HFFc6 (cell line): ENCODE results near the gene QRSL1. TPM values are rescaled to one million over a fixed set of nuclear protein-coding genes. Genes with fewer than 3 reads are reported as not detected.

Source experiments
- DNase-seq: peaks from one replicate; pipeline ENCODE4 v3.0.0-alpha.2; 2018
- H3K27ac Mint-ChIP-seq: 2 replicates; pipeline ENCODE4 v1.8.0; 2020; ENCODE audit warnings: mild to moderate bottlenecking, mixed read lengths
- H3K27me3 Mint-ChIP-seq: 2 replicates; pipeline ENCODE4 v1.8.0; 2021; ENCODE audit warnings: mild to moderate bottlenecking, moderate library complexity, mixed read lengths; ENCODE audit not compliant: insufficient read depth
- H3K36me3 Mint-ChIP-seq: 2 replicates; pipeline ENCODE4 v1.8.0; 2021; ENCODE audit warnings: low read depth, mixed read lengths
- H3K4me1 Mint-ChIP-seq: 2 replicates; pipeline ENCODE4 v1.8.0; 2020; ENCODE audit warnings: low read depth, mixed read lengths
- H3K4me3 Mint-ChIP-seq: 2 replicates; pipeline ENCODE4 v1.8.0; 2020; ENCODE audit warnings: mild to moderate bottlenecking, moderate library complexity, mixed read lengths
- H3K9me3 Mint-ChIP-seq: 2 replicates; pipeline ENCODE4 v1.8.0; 2020; ENCODE audit warnings: mild to moderate bottlenecking, mixed read lengths
- total RNA-seq, 6 experiments: library from RNA; stranded (reverse); fragmentation: NEBNext Ultra II Directional; extraction: Animal tissue kit (Norgen Biotek cat#: 25700); gene quantifications; 2 replicates in 1 of 6; 3 replicates in 5 of 6; pipeline ENCODE4 v1.2.3, GENCODE V29; 2021
- TF ChIP-seq, protein P1 (sequence below): fragments of 200-600 bp; sonication (generic); IDR thresholded peaks from 2 replicates; pipeline ENCODE4 v1.5.0; 2021; ENCODE audit warnings: antibody characterized with exemption, mild to moderate bottlenecking

QRSL1 gene
- total RNA-seq, 6 experiments from 2014 or later, result 8.8 to 12.4 (median 10.1) TPM

DNA sequence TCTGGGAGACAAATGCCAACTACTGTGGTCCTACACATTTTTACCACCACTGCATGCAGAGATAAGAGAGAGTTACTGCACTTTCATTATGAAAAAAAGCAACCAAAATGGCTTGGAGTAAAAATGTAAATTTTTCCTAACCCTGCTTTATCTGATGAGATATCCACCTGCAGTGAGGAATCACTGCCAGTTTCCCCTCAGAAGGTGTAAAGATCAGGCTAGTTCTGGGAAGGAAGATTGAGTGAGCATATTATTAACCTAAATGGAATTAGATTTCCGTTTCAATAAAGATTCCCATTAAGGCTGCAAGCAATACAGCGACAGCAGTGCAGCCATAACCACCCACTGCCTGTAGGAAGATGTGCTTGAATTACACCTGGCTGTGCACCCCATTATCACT, 84.9 kb downstream of the QRSL1 start:
- Mint-ChIP-seq H3K4me3 (no peak overlapping the region), H3K4me1 (no peaks in the 10 kb centered on the region), H3K36me3 (no peaks in the 10 kb centered on the region), H3K27ac (no peak overlapping the region), H3K27me3 (peaks cover 11% of the 10 kb centered on the region; the same call in 1 of the 2 replicates), H3K9me3 (no peaks in the 10 kb centered on the region)
- no peak for DNase-seq
- TF ChIP-seq, protein P1, sequence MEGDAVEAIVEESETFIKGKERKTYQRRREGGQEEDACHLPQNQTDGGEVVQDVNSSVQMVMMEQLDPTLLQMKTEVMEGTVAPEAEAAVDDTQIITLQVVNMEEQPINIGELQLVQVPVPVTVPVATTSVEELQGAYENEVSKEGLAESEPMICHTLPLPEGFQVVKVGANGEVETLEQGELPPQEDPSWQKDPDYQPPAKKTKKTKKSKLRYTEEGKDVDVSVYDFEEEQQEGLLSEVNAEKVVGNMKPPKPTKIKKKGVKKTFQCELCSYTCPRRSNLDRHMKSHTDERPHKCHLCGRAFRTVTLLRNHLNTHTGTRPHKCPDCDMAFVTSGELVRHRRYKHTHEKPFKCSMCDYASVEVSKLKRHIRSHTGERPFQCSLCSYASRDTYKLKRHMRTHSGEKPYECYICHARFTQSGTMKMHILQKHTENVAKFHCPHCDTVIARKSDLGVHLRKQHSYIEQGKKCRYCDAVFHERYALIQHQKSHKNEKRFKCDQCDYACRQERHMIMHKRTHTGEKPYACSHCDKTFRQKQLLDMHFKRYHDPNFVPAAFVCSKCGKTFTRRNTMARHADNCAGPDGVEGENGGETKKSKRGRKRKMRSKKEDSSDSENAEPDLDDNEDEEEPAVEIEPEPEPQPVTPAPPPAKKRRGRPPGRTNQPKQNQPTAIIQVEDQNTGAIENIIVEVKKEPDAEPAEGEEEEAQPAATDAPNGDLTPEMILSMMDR, result no peak

DNA sequence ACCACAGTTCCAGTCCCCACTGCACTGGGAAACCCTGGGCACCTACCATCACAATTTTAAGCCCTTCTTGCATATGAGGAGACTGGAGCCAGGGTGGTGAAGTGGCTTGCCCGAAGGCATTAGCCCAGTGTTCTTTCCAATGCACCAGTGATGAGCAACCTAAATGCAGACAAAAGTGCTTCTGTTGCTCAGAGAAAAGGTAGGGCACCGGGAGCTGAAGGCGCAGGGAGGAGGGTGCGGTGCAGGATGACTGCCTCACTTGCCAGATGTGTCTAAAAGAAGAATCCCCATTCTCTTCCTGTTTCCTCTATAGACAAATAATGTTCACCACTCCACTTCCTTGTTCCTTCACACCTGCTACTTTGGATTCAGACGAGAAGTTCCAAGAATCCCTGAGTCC, 86.5 kb downstream of the QRSL1 start:
- Mint-ChIP-seq H3K4me1 (no peaks in the 10 kb centered on the region), H3K27me3 (peaks cover 11% of the 10 kb centered on the region; the same call in 1 of the 2 replicates), H3K27ac (no peak overlapping the region), H3K9me3 (no peaks in the 10 kb centered on the region), H3K4me3 (no peak overlapping the region), H3K36me3 (no peaks in the 10 kb centered on the region)
- no peak for DNase-seq
- TF ChIP-seq, protein P1, result no peak

DNA sequence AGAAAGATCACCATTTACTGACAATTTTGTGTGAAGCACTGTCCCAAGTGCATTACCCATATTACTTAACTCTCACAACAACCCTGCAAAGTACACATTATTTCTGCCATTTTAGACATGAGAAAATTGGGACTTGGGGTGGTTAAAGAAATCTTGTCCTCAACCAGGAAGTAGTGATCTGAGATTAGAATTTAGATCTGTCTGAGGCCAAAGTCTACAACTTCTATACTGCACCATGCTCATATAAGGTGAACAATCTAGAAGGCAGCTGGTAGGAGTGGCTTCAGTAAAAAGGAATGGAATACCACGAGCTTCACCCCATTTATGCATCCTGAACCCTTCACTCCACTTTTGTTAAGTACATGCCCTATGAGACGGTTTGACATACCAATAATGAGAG, 87.6 kb downstream of the QRSL1 start:
- H3K27ac Mint-ChIP-seq, result no peak overlapping the region
- peaks cover 9% of the 10 kb centered on the region; the same call in 1 of the 2 replicates for H3K27me3 Mint-ChIP-seq
- no peak for DNase-seq
- H3K36me3 Mint-ChIP-seq, result no peaks in the 10 kb centered on the region
- H3K4me3 Mint-ChIP-seq, result no peak overlapping the region
- TF ChIP-seq, protein P1, result no peak
- H3K9me3 Mint-ChIP-seq, result no peaks in the 10 kb centered on the region
- H3K4me1 Mint-ChIP-seq, result no peaks in the 10 kb centered on the region

Other genes with a start within 250 kb of the QRSL1 start
- 1 to 10 TPM; 5.7 to 8.9 (median 8.0) TPM for gene RTN4IP1, start 80 bp upstream of the QRSL1 start, total RNA-seq